Measurements from ENCODE around the gene CARD11. TPM values are rescaled to one million over a fixed set of nuclear protein-coding genes. Genes with fewer than 3 reads are reported as not detected.

The CARD11 gene
- total RNA-seq, 1 donor from 2014 or later: 0.16 TPM

GRCh38 chr7:2936891-2937580 is 106.6 kb downstream of the CARD11 start:
- intact Hi-C loops (cut with micrococcal nuclease): no loop called here
- Histone ChIP-seq H3K27ac (replicated peaks) (no peak overlapping the region), H3K4me1 (no peaks in the 10 kb centered on the region), H3K9me3 (replicated peaks) (no peaks in the 10 kb centered on the region), H3K27me3 (ENCODE audit: low read depth) (peaks cover 86% of the 10 kb centered on the region), H3K36me3 (no peaks in the 10 kb centered on the region), H3K4me3 (no peak overlapping the region)
- TF ChIP-seq, protein P1, sequence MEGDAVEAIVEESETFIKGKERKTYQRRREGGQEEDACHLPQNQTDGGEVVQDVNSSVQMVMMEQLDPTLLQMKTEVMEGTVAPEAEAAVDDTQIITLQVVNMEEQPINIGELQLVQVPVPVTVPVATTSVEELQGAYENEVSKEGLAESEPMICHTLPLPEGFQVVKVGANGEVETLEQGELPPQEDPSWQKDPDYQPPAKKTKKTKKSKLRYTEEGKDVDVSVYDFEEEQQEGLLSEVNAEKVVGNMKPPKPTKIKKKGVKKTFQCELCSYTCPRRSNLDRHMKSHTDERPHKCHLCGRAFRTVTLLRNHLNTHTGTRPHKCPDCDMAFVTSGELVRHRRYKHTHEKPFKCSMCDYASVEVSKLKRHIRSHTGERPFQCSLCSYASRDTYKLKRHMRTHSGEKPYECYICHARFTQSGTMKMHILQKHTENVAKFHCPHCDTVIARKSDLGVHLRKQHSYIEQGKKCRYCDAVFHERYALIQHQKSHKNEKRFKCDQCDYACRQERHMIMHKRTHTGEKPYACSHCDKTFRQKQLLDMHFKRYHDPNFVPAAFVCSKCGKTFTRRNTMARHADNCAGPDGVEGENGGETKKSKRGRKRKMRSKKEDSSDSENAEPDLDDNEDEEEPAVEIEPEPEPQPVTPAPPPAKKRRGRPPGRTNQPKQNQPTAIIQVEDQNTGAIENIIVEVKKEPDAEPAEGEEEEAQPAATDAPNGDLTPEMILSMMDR (IDR thresholded peaks at IDR 0.05; ENCODE audit: borderline replicate concordance): no peak
- no peak for DNase-seq

- intact Hi-C loops (cut with micrococcal nuclease): no loop called here
- Histone ChIP-seq H3K27ac (replicated peaks) (no peak overlapping the region), H3K27me3 (ENCODE audit: low read depth) (peaks cover 89% of the 10 kb centered on the region), H3K9me3 (replicated peaks) (no peaks in the 10 kb centered on the region), H3K36me3 (no peaks in the 10 kb centered on the region), H3K4me1 (no peaks in the 10 kb centered on the region), H3K4me3 (no peak overlapping the region)
- TF ChIP-seq, protein P1 (IDR thresholded peaks at IDR 0.05; ENCODE audit: borderline replicate concordance): no peak
- DNase-seq: no peak
These were observed 107.4 kb downstream of the CARD11 start for GRCh38 chr7:2936301-2936700.

DNA sequence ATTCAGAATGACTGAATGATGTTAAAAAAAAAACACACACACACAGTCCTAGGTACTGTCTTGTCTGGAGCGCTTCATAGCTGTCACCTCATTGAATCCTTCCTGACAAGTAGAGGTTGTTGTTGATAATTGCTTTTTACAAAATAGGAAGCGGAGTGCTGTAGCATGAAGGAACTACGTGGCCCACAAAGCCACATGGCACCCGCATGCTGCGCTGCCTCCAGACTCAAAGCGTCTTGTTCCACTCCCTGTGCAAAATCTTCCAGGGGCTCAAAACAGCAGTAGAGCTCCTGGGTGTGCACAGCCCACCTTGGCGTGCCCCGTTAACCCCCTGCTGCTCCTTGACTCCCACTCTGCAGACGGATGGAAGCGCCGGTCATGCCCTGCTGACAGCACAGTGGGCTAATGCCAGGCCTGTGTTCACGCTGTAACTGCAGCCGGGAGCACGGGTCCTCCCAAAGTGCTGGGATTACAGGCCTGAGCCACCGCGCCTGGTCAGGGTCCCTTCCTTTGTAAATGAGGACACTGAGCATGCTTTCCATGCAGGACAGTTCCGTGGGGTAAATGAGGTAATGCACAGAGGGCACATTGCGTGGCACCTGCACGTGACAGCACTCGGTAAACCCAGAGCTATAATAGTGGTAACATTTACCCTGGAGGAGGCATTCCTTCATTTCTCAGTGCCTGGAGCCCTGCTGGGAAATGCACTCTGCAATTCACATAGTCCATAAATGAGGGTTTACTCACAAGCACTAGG is 108.5 kb downstream of the CARD11 start:
- Histone ChIP-seq H3K27ac (replicated peaks) (no peak overlapping the region), H3K27me3 (ENCODE audit: low read depth) (peaks cover 89% of the 10 kb centered on the region), H3K9me3 (replicated peaks) (no peaks in the 10 kb centered on the region), H3K36me3 (no peaks in the 10 kb centered on the region), H3K4me3 (no peak overlapping the region), H3K4me1 (no peaks in the 10 kb centered on the region)
- intact Hi-C loops (cut with micrococcal nuclease): no loop called here
- TF ChIP-seq, protein P1 (IDR thresholded peaks at IDR 0.05; ENCODE audit: borderline replicate concordance): no peak
- DNase-seq: no peak

- TF ChIP-seq, protein P1 (IDR thresholded peaks at IDR 0.05; ENCODE audit: borderline replicate concordance): no peak
These were observed 109.4 kb downstream of the CARD11 start for GRCh38 chr7:2934211-2934731.

DNA sequence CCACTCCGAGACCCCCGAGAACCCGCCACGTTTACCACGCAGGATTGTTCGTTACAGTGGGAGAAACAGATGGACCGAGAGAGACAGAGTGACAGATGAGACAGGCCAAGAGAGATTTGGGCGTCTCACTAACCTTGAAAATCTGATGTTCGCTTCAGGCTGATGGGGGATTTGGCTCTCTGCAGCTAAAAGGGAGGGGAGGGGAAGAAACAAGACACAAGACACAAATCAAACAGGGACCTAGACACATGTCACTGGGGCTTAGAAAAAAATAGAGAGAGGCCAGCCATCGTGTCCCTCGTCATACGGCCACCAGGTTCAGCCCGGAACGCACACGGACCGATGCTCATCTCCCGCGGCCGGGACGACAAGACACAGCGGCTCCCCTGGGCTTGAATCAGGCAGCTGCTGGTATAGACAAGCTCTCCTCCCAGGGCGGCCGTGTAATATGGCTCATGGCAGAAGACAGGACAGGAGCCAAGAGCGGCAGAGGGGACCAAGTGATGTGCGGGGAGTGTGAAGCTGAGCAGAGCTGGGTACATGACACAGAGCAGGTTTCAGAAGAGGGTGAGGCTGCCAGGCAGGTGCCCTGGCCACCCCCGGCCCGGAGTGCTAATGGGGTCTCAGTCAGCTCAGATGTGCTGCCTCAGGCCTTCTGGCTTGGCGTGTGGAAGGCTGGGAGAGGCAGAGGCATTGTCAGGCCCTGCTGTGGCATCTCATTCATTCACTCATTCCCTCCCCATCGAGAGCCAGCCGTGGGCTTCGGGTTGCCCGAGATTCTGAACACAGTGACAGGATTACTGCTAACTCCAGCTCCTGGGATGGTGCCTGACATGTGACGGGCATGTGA is 111.0 kb downstream of the CARD11 start:
- Histone ChIP-seq H3K4me3 (no peak overlapping the region), H3K36me3 (no peaks in the 10 kb centered on the region), H3K27ac (replicated peaks) (no peak overlapping the region), H3K4me1 (peaks cover 9% of the 10 kb centered on the region), H3K9me3 (replicated peaks) (no peaks in the 10 kb centered on the region), H3K27me3 (ENCODE audit: low read depth) (peaks cover 87% of the 10 kb centered on the region)
- TF ChIP-seq, protein P1 (IDR thresholded peaks at IDR 0.05; ENCODE audit: borderline replicate concordance): no peak
- no peak for DNase-seq
- intact Hi-C loops (cut with micrococcal nuclease): no loop called here

More at GRCh38 chr7:2934211-2934731, 109.4 kb downstream of the CARD11 start:
- Histone ChIP-seq H3K9me3 (replicated peaks) (no peaks in the 10 kb centered on the region), H3K27me3 (ENCODE audit: low read depth) (peaks cover 89% of the 10 kb centered on the region), H3K4me3 (no peak overlapping the region), H3K36me3 (no peaks in the 10 kb centered on the region), H3K27ac (replicated peaks) (no peak overlapping the region), H3K4me1 (peaks cover 1% of the 10 kb centered on the region)
- no peak for DNase-seq
- intact Hi-C loops (cut with micrococcal nuclease): no loop called here

Measured in left ventricle myocardium inferior (tissue), 1 donor.